Ascending aorta (tissue), 2 donors: ENCODE results near the gene PRRT2. TPM values are rescaled to one million over a fixed set of nuclear protein-coding genes. Genes with fewer than 3 reads are reported as not detected.

Experiments
- DNase-seq, 2 donors: peaks; one replicate each; pipeline ENCODE4 v3.0.0-alpha.2; 2019; ENCODE audit warnings: low spot score in 2 of 2
- H3K27ac ChIP-seq, 2 donors: fragments of 200-600 bp; sonication (generic); one replicate each; pipeline ENCODE4 v1.5.1; 2016 to 2017; ENCODE audit warnings: mild to moderate bottlenecking in 1 of 2
- H3K27me3 ChIP-seq: fragments of 200-600 bp; sonication (generic); one replicate; pipeline ENCODE4 v1.5.1; 2017
- H3K36me3 ChIP-seq, 2 donors: fragments of 200-600 bp; sonication (generic); one replicate each; pipeline ENCODE4 v1.5.1; 2016
- H3K4me1 ChIP-seq, 2 donors: fragments of 200-600 bp; sonication (generic); one replicate each; pipeline ENCODE4 v1.5.1; 2016 to 2017; ENCODE audit warnings: mild to moderate bottlenecking in 1 of 2
- H3K4me3 ChIP-seq, 2 donors: fragments of 200-600 bp; sonication (generic); one replicate each; pipeline ENCODE4 v1.5.1; 2016 to 2017; ENCODE audit warnings: mild to moderate bottlenecking in 1 of 2
- H3K9me3 ChIP-seq, 2 donors: fragments of 200-600 bp; sonication (generic); one replicate each; pipeline ENCODE4 v1.5.1; 2016
- intact Hi-C: fragments of 100-400 bp; cut with DNase I; formaldehyde crosslinking; loops from one replicate; pipeline ENCODE4 v1.15.1; 2023
- total RNA-seq: library from RNA; depleted of rRNA; stranded (reverse); fragments of >200 nt; gene quantifications from one replicate; pipeline ENCODE4 v1.1.0, GENCODE V29; 2016
- TF ChIP-seq, protein P1 (sequence below), 3 experiments: fragments of 200-600 bp in 2 of 3; fragments of 450-650 bp in 1 of 3; sonication (generic) in 2 of 3; IDR thresholded peaks; one replicate each; pipeline ENCODE4 v1.5.1; 2016 to 2019; ENCODE audit warnings: antibody characterized with exemption in 3 of 3, mild to moderate bottlenecking in 1 of 3, moderate library complexity in 1 of 3

Gene PRRT2
- total RNA-seq, 1 donor from 2014 or later: 5.0 TPM

DNA sequence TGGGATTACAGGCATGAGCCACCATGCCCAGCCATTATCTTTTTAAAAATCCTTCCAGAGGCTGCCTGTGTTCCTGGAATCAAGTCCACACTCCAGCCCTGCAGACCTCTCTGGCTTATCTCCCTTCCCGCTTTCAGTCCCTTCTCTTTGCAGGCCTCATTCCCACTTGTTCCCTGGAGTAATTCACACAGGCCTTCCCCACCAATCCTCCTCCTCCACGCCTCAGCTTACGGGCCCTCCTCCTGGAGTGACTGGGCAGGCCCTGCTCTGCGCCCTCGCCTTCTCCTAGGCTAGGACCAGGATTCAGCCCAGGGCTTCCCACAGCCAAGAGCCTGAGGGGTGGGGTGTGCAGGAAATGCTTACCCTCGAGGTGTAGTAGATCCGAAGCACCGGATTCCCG is 48.2 kb downstream of the PRRT2 start:
- H3K27ac ChIP-seq: no peak overlapping the region
- H3K9me3 ChIP-seq: no peaks in the 10 kb centered on the region
- no peak overlapping the region for H3K4me3 ChIP-seq
- peaks cover 12 to 25% of the 10 kb centered on the region in 2 donors for H3K36me3 ChIP-seq
- TF ChIP-seq, protein P1, sequence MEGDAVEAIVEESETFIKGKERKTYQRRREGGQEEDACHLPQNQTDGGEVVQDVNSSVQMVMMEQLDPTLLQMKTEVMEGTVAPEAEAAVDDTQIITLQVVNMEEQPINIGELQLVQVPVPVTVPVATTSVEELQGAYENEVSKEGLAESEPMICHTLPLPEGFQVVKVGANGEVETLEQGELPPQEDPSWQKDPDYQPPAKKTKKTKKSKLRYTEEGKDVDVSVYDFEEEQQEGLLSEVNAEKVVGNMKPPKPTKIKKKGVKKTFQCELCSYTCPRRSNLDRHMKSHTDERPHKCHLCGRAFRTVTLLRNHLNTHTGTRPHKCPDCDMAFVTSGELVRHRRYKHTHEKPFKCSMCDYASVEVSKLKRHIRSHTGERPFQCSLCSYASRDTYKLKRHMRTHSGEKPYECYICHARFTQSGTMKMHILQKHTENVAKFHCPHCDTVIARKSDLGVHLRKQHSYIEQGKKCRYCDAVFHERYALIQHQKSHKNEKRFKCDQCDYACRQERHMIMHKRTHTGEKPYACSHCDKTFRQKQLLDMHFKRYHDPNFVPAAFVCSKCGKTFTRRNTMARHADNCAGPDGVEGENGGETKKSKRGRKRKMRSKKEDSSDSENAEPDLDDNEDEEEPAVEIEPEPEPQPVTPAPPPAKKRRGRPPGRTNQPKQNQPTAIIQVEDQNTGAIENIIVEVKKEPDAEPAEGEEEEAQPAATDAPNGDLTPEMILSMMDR (IDR thresholded peaks at IDR 0.05): no peak
- no peak for DNase-seq
- peaks cover 4 to 25% of the 10 kb centered on the region in 2 donors for H3K4me1 ChIP-seq
- intact Hi-C loops: loop anchor here (5.0 kb wide), 1 partner anchor 112 kb away; the partner anchor contains the start of gene TAOK2
- no peaks in the 10 kb centered on the region for H3K27me3 ChIP-seq

DNA sequence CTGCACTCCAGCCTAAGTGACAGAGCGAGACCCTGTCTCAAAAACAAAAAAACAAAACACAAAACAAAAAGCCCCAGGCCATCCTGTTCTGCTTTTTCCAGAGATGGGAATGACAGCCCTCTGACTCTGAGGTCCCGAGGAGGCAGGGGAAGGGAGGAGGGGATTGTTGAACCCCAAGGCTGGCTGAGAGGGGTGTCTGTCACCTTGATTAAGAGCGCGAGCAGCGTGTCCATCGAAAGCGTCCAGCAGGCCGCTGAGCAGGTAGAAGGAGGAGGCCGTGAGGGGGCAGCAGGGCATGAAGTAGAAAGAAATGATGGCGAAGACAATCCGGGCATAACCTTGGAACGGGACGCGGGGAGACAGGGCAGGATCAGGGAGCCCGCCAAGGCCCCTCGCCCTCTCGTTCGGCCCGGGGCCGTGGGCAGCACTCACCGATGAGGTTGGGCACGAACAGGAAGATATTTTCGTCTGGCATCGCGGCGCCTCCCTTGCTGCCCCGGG is 50.4 kb downstream of the PRRT2 start:
- intact Hi-C loops: loop anchor here (2.0 to 5.0 kb wide), 5 partner anchors 58 to 158 kb away; partner anchors contain the start of genes KCTD13, KIF22 and TAOK2
- peak overlapping the region; percentile 85 to 93 for H3K27ac ChIP-seq
- no peak for DNase-seq
- no peaks in the 10 kb centered on the region for H3K9me3 ChIP-seq
- no peaks in the 10 kb centered on the region for H3K27me3 ChIP-seq
- peaks cover 12 to 25% of the 10 kb centered on the region in 2 donors for H3K36me3 ChIP-seq
- TF ChIP-seq, protein P1 (IDR thresholded peaks at IDR 0.05): peak in 1 of 3 experiments; percentile 11
- peak overlapping the region; percentile 72 to 99 for H3K4me3 ChIP-seq
- peaks cover 4 to 25% of the 10 kb centered on the region in 2 donors for H3K4me1 ChIP-seq

DNA sequence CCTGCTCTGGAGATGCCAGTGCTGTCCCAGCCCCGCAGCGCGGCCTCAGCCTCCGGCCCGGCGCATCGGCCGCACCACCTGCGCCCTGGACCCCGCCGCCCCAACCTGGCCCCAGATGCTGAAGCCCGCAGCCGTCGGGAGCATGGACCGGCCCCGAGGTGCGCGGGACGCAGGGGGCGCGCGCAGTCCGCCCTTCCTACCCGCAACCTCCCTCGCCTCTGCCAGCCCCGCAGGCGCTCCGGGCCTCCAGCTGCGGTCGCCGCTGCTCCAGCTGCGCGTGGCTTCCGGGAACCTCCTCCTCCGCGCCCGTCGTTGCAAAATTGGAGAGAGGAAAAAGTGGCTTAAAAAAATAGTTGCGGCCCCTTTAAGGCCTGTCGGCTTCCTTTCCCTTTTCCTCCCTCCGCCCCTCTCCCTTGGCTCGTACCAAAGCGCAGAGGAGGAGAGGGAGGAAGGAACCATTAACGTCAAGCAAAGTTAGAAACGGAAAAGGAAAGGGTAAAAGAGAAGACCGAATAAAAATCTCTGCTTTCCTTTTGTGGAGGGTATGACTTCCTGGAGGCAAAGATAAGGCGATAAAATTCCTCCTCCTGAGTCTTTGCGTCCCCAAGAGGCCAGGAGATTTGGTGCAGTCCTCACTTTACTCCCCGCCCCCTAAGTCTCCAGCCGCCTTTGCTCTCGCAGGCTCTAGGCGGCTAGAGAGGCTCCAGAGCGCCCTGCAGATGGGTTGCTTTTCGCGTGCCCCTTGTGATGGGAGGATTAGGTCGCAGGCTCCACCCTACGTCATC is 51.1 kb downstream of the PRRT2 start, which contains the start of gene CDIPT:
Gene CDIPT (minus strand): TSS at position 343 of the 785 bp plus-strand sequence. CDS start 369 bp downstream, outside the sequence.
- H3K9me3 ChIP-seq: no peaks in the 10 kb centered on the region

DNA sequence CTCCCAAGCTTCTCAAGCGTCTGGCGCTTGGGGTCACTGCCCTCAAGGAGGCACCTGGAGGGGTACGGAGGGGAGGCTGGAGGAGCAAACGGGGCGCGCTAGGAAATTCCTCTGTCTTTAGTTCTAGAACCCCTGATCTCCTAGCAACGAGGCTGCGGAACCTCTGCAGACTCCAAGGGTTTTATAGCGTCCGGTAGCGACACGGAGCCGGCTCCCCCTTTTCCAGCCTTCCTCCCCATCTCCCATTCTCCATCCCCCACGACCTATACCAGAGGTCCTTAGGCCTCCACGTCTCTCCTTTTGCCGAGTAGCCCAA is 51.6 kb downstream of the PRRT2 start:
- Histone ChIP-seq H3K27ac (peak overlapping the region; percentile 85 to 93), H3K4me1 (peaks cover 4 to 22% of the 10 kb centered on the region in 2 donors), H3K9me3 (no peaks in the 10 kb centered on the region), H3K4me3 (peak overlapping the region; percentile 72 to 99), H3K36me3 (peaks cover 12 to 25% of the 10 kb centered on the region in 2 donors), H3K27me3 (no peaks in the 10 kb centered on the region)
- TF ChIP-seq, protein P1 (IDR thresholded peaks at IDR 0.05): no peak
- no peak for DNase-seq
- intact Hi-C loops: loop anchor here (1.0 to 5.0 kb wide), 7 partner anchors 37 to 157 kb away; partner anchors contain the start of genes ASPHD1, KCTD13, KIF22 and MVP

More for the DNA sequence above, 51.1 kb downstream of the PRRT2 start, which contains the start of gene CDIPT:
- peak; percentile 79 to 97 for DNase-seq
- H3K27me3 ChIP-seq: no peaks in the 10 kb centered on the region
- TF ChIP-seq, protein P1 (IDR thresholded peaks at IDR 0.05): peak; percentile 57 to 66 (median 59)
- H3K27ac ChIP-seq: peak within 1 kb of the TSS; percentile 85 to 93
- peaks cover 12 to 25% of the 10 kb centered on the region in 2 donors for H3K36me3 ChIP-seq
- intact Hi-C loops: loop anchor here (1.0 to 5.0 kb wide), 7 partner anchors 37 to 158 kb away; partner anchors contain the start of genes ASPHD1, KCTD13, KIF22 and MVP
- peaks cover 4 to 25% of the 10 kb centered on the region in 2 donors for H3K4me1 ChIP-seq
- H3K4me3 ChIP-seq: peak within 1 kb of the TSS; percentile 72 to 99

DNA sequence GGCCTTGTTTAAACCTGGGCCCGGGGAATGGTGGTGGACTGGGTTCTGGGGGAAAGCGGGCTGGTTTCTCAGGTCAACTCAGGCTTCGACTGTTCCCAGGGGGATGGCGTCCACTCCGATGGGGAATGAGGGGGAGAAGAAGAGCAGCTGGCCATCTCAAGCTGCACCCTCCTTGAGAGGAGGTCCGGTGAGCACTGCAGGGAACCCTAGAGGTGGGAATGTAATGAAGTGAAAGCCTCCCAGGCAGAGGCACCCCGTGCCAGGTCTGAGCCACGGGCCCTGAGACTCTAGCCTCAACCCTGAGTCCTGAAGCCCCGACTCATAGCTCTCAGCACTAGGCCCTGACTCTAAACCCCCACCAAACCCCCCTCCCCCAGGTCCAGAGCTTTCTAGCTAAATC is 52.2 kb downstream of the PRRT2 start:
- TF ChIP-seq, protein P1 (IDR thresholded peaks at IDR 0.05): no peak
- Histone ChIP-seq H3K4me1 (peaks cover 4 to 16% of the 10 kb centered on the region in 2 donors), H3K27me3 (no peaks in the 10 kb centered on the region), H3K4me3 (no peak overlapping the region), H3K36me3 (peaks cover 11 to 19% of the 10 kb centered on the region in 2 donors), H3K9me3 (no peaks in the 10 kb centered on the region), H3K27ac (no peak overlapping the region)
- intact Hi-C loops: loop anchor here (5.0 kb wide), 1 partner anchor 108 kb away; the partner anchor contains the start of gene TAOK2
- DNase-seq: no peak

Other genes starting within 250 kb of the PRRT2 start
- gene SPN, start 148.9 kb upstream of the PRRT2 start, total RNA-seq: 10.3 TPM
- gene QPRT, start 133.0 kb upstream of the PRRT2 start, total RNA-seq: 5.7 TPM
- 0.21 TPM for gene C16orf54, start 66.2 kb upstream of the PRRT2 start, total RNA-seq
- 0.21 TPM for gene ZG16, start 33.9 kb upstream of the PRRT2 start, total RNA-seq
- 28.6 TPM for gene KIF22, start 21.4 kb upstream of the PRRT2 start, total RNA-seq
- 146 TPM for gene MAZ, start 5.7 kb upstream of the PRRT2 start, total RNA-seq
- gene PAGR1, start 4.0 kb downstream of the PRRT2 start, total RNA-seq: 54.3 TPM
- 244 TPM for gene MVP, start 8.3 kb downstream of the PRRT2 start, total RNA-seq
- gene CDIPT, start 51.0 kb downstream of the PRRT2 start, total RNA-seq: 174 TPM
- gene SEZ6L2, start 87.4 kb downstream of the PRRT2 start, total RNA-seq: 0.21 TPM
- gene ASPHD1, start 88.3 kb downstream of the PRRT2 start, total RNA-seq: not detected
- 302 TPM for gene KCTD13, start 114.0 kb downstream of the PRRT2 start, total RNA-seq
- gene TMEM219, start 149.9 kb downstream of the PRRT2 start, total RNA-seq: 49.2 TPM
- 101 TPM for gene TAOK2, start 161.7 kb downstream of the PRRT2 start, total RNA-seq
- gene HIRIP3, start 183.4 kb downstream of the PRRT2 start, total RNA-seq: 2.0 TPM
- gene INO80E, start 184.0 kb downstream of the PRRT2 start, total RNA-seq: 44.1 TPM
- not detected for gene DOC2A, start 198.8 kb downstream of the PRRT2 start, total RNA-seq
- not detected for gene C16orf92, start 211.0 kb downstream of the PRRT2 start, total RNA-seq
- not detected for gene TLCD3B, start 219.1 kb downstream of the PRRT2 start, total RNA-seq